SU-DHL-6 (cell line): ENCODE data around the gene SMARCAL1.

Source experiments
- EZH2phosphoT487 ChIP-seq: fragments of 200-600 bp; sonication (generic), shearing (Covaris generic); conservative IDR thresholded peaks from 2 replicates; pipeline ENCODE4 v1.6.1; 2018; ENCODE audit warnings: mild to moderate bottlenecking, antibody characterized with exemption, low read length, moderate library complexity, mixed read lengths
- TF ChIP-seq, protein P1 (sequence below): fragments of 200-600 bp; sonication (generic); IDR thresholded peaks from one replicate; pipeline ENCODE4 v1.5.1; 2017; ENCODE audit warnings: antibody characterized with exemption, mild to moderate bottlenecking, low read length, moderate library complexity; ENCODE audit not compliant: insufficient read depth, poor library complexity, severe bottlenecking

DNA sequence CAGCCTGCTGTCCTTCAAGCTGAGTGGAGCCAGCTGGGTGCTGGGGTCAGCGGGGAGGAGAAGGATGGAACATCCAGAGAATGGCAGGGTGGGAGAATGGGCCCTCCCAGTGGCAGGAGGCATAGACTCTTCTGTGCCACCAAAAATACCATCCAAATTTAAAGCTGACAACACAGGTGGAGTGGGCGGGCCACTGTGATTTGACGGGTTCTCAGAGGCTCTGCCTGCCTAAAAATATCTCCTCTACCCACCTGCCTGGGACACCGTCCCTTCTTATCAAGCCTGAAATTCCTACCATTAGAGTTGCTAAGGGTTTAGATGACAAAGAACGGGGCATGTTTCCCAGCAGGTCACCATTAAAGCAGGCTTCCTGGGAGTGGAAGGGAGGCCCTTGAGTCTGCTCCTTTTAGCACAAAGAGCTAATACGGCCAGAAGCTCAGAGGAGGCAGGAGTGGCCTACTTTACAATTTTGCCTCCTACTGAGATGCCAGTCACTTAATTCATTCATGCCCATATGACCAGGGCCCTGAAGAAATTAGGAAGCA, 20.2 kb upstream of the SMARCAL1 start:
- TF ChIP-seq, protein P1, sequence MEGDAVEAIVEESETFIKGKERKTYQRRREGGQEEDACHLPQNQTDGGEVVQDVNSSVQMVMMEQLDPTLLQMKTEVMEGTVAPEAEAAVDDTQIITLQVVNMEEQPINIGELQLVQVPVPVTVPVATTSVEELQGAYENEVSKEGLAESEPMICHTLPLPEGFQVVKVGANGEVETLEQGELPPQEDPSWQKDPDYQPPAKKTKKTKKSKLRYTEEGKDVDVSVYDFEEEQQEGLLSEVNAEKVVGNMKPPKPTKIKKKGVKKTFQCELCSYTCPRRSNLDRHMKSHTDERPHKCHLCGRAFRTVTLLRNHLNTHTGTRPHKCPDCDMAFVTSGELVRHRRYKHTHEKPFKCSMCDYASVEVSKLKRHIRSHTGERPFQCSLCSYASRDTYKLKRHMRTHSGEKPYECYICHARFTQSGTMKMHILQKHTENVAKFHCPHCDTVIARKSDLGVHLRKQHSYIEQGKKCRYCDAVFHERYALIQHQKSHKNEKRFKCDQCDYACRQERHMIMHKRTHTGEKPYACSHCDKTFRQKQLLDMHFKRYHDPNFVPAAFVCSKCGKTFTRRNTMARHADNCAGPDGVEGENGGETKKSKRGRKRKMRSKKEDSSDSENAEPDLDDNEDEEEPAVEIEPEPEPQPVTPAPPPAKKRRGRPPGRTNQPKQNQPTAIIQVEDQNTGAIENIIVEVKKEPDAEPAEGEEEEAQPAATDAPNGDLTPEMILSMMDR, result no peak
- TF ChIP-seq EZH2phosphoT487, result no peak
